Effector memory CD8-positive, alpha-beta T cell (primary cell): ENCODE data around the gene HINT1.
"Not testable (repeated sequence)": the region's sequence is repeated elsewhere in the genome, so short reads cannot be mapped to it uniquely, and the experiment has no call there.

Experiments used
- ATAC-seq: fragments of 150-1000 bp; cut with Tn5 transposase; replicated peaks from 2 replicates; pipeline ENCODE4 v1.10.0; 2021; ENCODE audit warnings: mild to moderate bottlenecking, moderate library complexity
- DNase-seq, 3 experiments: peaks; one replicate each; pipeline ENCODE4 v3.0.0; 2021
- H3K27ac Mint-ChIP-seq, 2 donors: one replicate each; pipeline ENCODE4 v1.8.0; 2022; ENCODE audit warnings: mild to moderate bottlenecking in 2 of 2, mixed read lengths in 2 of 2, moderate library complexity in 2 of 2
- H3K27me3 Mint-ChIP-seq, 2 donors: one replicate each; pipeline ENCODE4 v1.8.0; 2022; ENCODE audit warnings: mixed read lengths in 2 of 2
- H3K36me3 Mint-ChIP-seq: one replicate; pipeline ENCODE4 v1.8.0; 2022; ENCODE audit warnings: mild to moderate bottlenecking, moderate library complexity, mixed read lengths; ENCODE audit not compliant: insufficient read depth
- H3K4me1 Mint-ChIP-seq, 2 donors: one replicate each; pipeline ENCODE4 v1.8.0; 2022; ENCODE audit warnings: low read depth in 2 of 2, mixed read lengths in 2 of 2
- H3K4me3 Mint-ChIP-seq, 2 donors: one replicate each; pipeline ENCODE4 v1.8.0; 2022; ENCODE audit warnings: mild to moderate bottlenecking in 2 of 2, mixed read lengths in 2 of 2, moderate library complexity in 2 of 2
- H3K9me3 Mint-ChIP-seq, 2 donors: one replicate each; pipeline ENCODE4 v1.8.0; 2022; ENCODE audit warnings: mixed read lengths in 2 of 2

The HINT1 gene

DNA sequence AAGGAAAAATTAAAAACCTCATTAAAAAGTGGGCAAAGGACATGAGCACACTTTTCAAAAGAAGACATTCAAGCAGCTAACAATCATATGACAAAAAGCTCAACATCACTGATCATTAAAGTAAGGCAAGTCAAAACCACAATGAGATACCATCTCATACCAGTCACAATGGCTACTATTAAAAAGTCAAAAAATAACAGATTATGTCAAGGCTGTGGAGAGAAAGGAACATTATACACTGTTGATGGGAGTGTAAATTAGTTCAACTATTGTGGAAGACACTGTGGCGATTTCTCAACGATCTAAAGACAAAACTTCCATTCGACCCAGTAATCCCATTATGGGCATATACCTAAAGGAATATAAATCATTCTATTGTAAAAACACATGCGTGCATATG, 35.8 kb downstream of the HINT1 start:
- no peak overlapping the region for H3K4me3 Mint-ChIP-seq
- no peaks in the 10 kb centered on the region for H3K4me1 Mint-ChIP-seq
- peaks cover 10 to 21% of the 10 kb centered on the region in 2 donors for H3K27me3 Mint-ChIP-seq
- no peaks in the 10 kb centered on the region for H3K36me3 Mint-ChIP-seq
- ATAC-seq (no peak), DNase-seq (no peak)
- no peak overlapping the region for H3K27ac Mint-ChIP-seq
- H3K9me3 Mint-ChIP-seq, result peaks cover 7 to 9% of the 10 kb centered on the region in 2 donors

DNA sequence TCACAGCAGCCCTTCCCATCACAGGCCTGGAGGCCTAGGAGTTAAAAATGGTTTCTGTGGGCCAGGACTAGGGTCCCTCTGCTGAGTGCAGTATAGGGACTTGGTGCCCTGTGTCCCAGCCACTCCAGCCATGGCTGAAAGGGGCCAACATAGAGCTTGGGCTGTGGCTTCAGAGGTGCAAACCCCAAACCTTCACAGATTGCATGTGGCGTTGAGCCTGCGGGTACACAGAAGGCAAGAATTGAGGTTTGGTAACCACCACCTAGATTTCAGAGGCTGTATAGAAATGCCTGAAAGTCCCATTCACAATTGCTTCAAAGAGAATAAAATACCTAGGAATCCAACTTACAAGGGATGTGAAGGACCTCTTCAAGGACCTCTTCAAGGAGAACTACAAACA, 37.8 kb downstream of the HINT1 start:
- Mint-ChIP-seq H3K9me3 (peaks cover 9 to 11% of the 10 kb centered on the region in 2 donors), H3K27me3 (peaks cover 16 to 21% of the 10 kb centered on the region in 2 donors)
- ATAC-seq, H3K4me3 Mint-ChIP-seq, DNase-seq, H3K27ac Mint-ChIP-seq, H3K4me1 Mint-ChIP-seq, H3K36me3 Mint-ChIP-seq: not testable (repeated sequence)

DNA sequence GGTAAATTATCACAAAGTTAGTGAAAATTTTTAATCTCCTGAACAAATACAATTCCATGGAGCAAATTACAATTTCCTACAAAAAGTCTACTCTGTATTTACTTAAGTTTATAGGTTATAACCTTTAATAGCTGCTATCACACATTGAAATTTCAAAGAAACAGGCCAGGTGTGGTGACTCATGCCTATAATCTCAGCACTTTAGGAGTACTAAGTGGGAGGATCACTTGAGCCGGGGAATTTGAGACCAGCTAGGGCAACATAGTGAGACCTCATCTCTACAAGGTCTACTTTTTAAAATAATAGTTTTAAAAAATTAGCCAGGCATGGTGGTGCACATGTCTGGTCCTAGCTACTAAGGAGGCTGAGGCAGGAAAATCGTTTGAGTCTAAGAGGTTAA, 50.3 kb downstream of the HINT1 start:
- no peak for DNase-seq
- no peak overlapping the region for H3K4me3 Mint-ChIP-seq
- H3K36me3 Mint-ChIP-seq, result no peaks in the 10 kb centered on the region

DNA sequence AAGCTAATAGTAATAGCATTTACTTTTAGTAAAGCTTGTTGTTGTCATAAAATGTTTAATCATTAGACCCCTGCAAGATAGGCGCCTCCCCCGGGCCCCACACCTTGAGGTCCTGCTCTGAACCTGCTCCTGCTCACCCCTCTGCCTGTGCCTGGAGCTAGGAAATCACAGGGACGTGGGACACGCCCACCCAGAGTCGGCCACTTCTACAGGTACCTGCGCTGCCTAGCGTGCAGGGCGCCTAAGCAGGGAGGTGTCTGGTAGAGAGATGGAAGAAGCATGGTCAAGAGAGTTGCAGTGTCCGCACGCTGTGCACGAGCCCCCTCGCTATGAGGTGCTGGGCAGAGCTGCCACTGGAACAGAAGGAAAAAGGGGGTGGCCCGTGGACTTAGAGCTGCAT, 52.6 kb downstream of the HINT1 start:
- no peak overlapping the region for H3K4me3 Mint-ChIP-seq
- DNase-seq, result no peak
- H3K27me3 Mint-ChIP-seq, result no peaks in the 10 kb centered on the region
- H3K4me1 Mint-ChIP-seq, result no peaks in the 10 kb centered on the region
- H3K36me3 Mint-ChIP-seq, result no peaks in the 10 kb centered on the region
- no peaks in the 10 kb centered on the region for H3K9me3 Mint-ChIP-seq
- peak overlapping the region in 1 of 2 donors; percentile 38 for H3K27ac Mint-ChIP-seq
- ATAC-seq, result no peak

More for the DNA sequence above, 50.3 kb downstream of the HINT1 start:
- H3K27me3 Mint-ChIP-seq, result peaks cover 7 to 18% of the 10 kb centered on the region in 2 donors
- no peak for ATAC-seq
- no peak overlapping the region for H3K27ac Mint-ChIP-seq
- no peaks in the 10 kb centered on the region for H3K9me3 Mint-ChIP-seq
- no peaks in the 10 kb centered on the region for H3K4me1 Mint-ChIP-seq

DNA sequence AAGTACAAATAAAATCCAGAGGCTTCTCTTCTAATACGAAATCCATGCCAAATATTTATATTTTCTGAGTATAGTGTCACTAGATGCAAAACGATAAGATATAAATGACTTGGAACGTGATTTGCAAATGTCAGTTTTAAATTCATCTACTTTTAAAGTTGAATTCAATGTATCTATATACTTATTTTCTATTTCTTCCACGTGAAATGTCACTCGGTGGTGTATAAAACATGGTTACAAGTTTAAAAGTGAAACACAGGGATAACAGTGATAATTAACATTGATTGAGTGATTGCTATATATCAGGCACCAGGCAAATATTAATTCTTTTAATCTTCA, 54.8 kb downstream of the HINT1 start:
- Mint-ChIP-seq H3K36me3 (no peaks in the 10 kb centered on the region), H3K4me1 (peaks cover 0 to 5% of the 10 kb centered on the region in 2 donors), H3K27me3 (no peaks in the 10 kb centered on the region), H3K9me3 (no peaks in the 10 kb centered on the region), H3K4me3 (no peak overlapping the region), H3K27ac (no peak overlapping the region)
- no peak for DNase-seq
- no peak for ATAC-seq

DNA sequence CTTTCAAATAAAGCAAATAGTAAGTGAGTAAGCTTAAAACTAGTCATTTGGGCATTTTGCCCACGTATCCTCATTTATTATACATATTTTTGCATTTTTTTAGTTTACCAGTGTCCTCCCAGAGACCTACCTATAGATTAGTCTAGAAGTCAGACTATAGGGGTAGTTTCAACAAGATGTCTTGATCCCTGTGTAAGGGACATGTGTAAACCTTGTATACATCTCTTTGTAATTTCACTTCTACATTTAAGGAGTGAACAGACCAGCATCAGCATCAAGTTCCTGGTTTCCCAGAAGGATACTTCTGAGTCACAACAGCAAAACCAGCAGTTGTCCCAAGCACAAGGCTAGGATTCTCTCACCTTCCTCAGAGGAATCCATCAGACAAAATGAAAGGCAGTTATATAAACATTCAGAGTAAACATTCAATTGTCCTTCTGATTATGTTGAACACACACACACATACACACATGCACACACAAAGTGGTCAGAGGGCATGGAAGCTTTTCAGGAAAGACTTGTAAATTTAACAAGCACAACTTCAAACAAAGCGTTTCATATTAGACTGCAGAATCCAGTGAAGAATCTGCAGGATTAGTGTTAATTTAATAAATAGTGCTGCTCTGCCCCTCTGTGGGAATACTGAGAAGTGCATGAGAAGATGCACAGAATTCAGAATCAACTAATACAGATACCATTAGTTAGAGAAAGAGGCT, 55.4 kb downstream of the HINT1 start:
- H3K36me3 Mint-ChIP-seq, result no peaks in the 10 kb centered on the region
- no peaks in the 10 kb centered on the region for H3K9me3 Mint-ChIP-seq
- H3K4me1 Mint-ChIP-seq, result peaks cover 0 to 5% of the 10 kb centered on the region in 2 donors
- no peak overlapping the region for H3K4me3 Mint-ChIP-seq
- ATAC-seq (peak; percentile 75), DNase-seq (peak; percentile 37 to 54 (median 39))
- H3K27ac Mint-ChIP-seq, result no peak overlapping the region
- no peaks in the 10 kb centered on the region for H3K27me3 Mint-ChIP-seq
